Panc1 (cell line): Measurements from ENCODE around the gene PLXND1. TPM values are rescaled to one million over a fixed set of nuclear protein-coding genes. Genes with fewer than 3 reads are reported as not detected.

ENCODE experiments used
- ATAC-seq: fragments of 200-7000 bp; cut with Tn5 transposase; 2 replicates; pipeline ENCODE4 v1.9.1; 2020; ENCODE audit warnings: mild to moderate bottlenecking, moderate library complexity
- BruUV-seq: library from RNA; stranded (reverse); fragments of 400-500 nt; replicated peaks from 2 replicates; lab custom pipeline; 2021; lab: Mats Ljungman, UMichigan
- CTCF ChIA-PET: fragments of 300-600 bp; sonication (Branson Sonifier 250); formaldehyde crosslinking; loops from one replicate; lab custom pipeline; 2022; ENCODE audit warnings: antibody characterized with exemption; lab: Charles Lee
- POLR2A ChIA-PET: fragments of 300-600 bp; sonication (Branson Sonifier 250); formaldehyde crosslinking; loops from one replicate; lab custom pipeline; 2022; ENCODE audit warnings: antibody characterized with exemption; lab: Charles Lee
- DNase-seq: peaks from one replicate; pipeline ENCODE4 v3.0.0-alpha.2; 2010; ENCODE audit warnings: low read depth, low spot score
- H3K27ac ChIP-seq: 2 replicates; pipeline ENCODE4 v1.5.1; 2011; ENCODE audit warnings: mild to moderate bottlenecking, low read length, inconsistent platforms
- H3K27me3 ChIP-seq: fragments of 200-500 bp; sonication (Bioruptor generic); 2 replicates; pipeline ENCODE4 v1.6.0; 2014; ENCODE audit warnings: low read length, inconsistent platforms; ENCODE audit not compliant: control insufficient read depth, insufficient read depth
- H3K36me3 ChIP-seq: fragments of 200-500 bp; sonication (Bioruptor generic); 2 replicates; pipeline ENCODE4 v1.5.1; 2014; ENCODE audit warnings: inconsistent platforms, mild to moderate bottlenecking, low read length, moderate library complexity; ENCODE audit not compliant: control insufficient read depth, insufficient read depth
- H3K4me1 ChIP-seq: 2 replicates; pipeline ENCODE4 v1.5.1; 2011; ENCODE audit warnings: inconsistent platforms, mild to moderate bottlenecking, low read length, moderate library complexity; ENCODE audit not compliant: control insufficient read depth, insufficient read depth
- H3K4me3 ChIP-seq, 2 experiments: 2 replicates each; pipeline ENCODE4 v1.5.1; 2011 to 2012; ENCODE audit warnings: low read depth in 2 of 2, low read length in 2 of 2, mild to moderate bottlenecking in 2 of 2, inconsistent platforms in 1 of 2, moderate library complexity in 1 of 2
- H3K9me3 ChIP-seq: fragments of 200-500 bp; sonication (Bioruptor generic); 2 replicates; pipeline ENCODE4 v1.5.1; 2014; ENCODE audit warnings: low read depth, mild to moderate bottlenecking, inconsistent platforms, low read length, moderate library complexity; ENCODE audit not compliant: control insufficient read depth, insufficient read depth
- CTCF ChIP-seq: fragments of 450-650 bp; IDR thresholded peaks from 2 replicates; pipeline ENCODE4 v1.5.1; 2017; ENCODE audit warnings: mild to moderate bottlenecking
- POLR2AphosphoS5 ChIP-seq: IDR thresholded peaks from 2 replicates; pipeline ENCODE4 v1.6.1; 2012; ENCODE audit warnings: mild to moderate bottlenecking, low read depth, low read length, moderate library complexity
- REST ChIP-seq, 2 experiments: IDR thresholded peaks; 2 replicates each; pipeline ENCODE4 v1.6.1; 2011 to 2012; ENCODE audit warnings: low read depth in 2 of 2, control low read depth in 1 of 2, low read length in 1 of 2, mild to moderate bottlenecking in 1 of 2, moderate library complexity in 1 of 2; ENCODE audit not compliant: insufficient read depth in 1 of 2
- SIN3A ChIP-seq: IDR thresholded peaks from 2 replicates; pipeline ENCODE4 v1.6.1; 2012; ENCODE audit warnings: low read depth, mild to moderate bottlenecking, low read length, moderate library complexity, borderline replicate concordance; ENCODE audit not compliant: insufficient read depth
- TCF7L2 ChIP-seq: IDR thresholded peaks from 2 replicates; pipeline ENCODE4 v1.6.1; 2011; ENCODE audit warnings: mild to moderate bottlenecking, low read depth, low read length, inconsistent platforms
- in situ Hi-C: cut with HindIII; loops from 2 replicates; pipeline ENCODE4 v1.10.0; 2016; ENCODE audit warnings: low sequenced_read_pairs, low pct_unique_long_range_greater_than_20kb
- intact Hi-C: fragments of 100-400 bp; cut with micrococcal nuclease; formaldehyde crosslinking; loops from one replicate; pipeline ENCODE4 v1.10.0; 2022; ENCODE audit not compliant: unreplicated experiment
- total RNA-seq: library from RNA; stranded (reverse); gene quantifications from one replicate; pipeline ENCODE4 v1.2.1, GENCODE V29; 2021; ENCODE audit not compliant: unreplicated experiment

Gene PLXND1
- total RNA-seq, 1 experiment from 2014 or later = 248 TPM

- Histone ChIP-seq H3K36me3 (no peaks in the 10 kb centered on the region), H3K4me3 (peak overlapping the region in 1 of 2 experiments; percentile 36; a peak in 2 of 4 replicates), H3K9me3 (no peaks in the 10 kb centered on the region), H3K27ac (peak overlapping the region; percentile 99), H3K4me1 (peaks cover 100% of the 10 kb centered on the region), H3K27me3 (no peaks in the 10 kb centered on the region)
- ChIA-PET POLR2A (no interaction called here), CTCF (interaction anchor here (0.6 to 0.7 kb wide), 2 partner anchors 157 to 282 kb away, joined by 4 read pairs; no protein-coding TSS in a partner anchor)
- intact Hi-C loops (no loop called here), in situ Hi-C loops (no loop called here)
- ATAC-seq (no peak), DNase-seq (no peak)
- no TSS peak for BruUV-seq
- TF ChIP-seq POLR2AphosphoS5 (no peak), TCF7L2 (no peak), SIN3A (no peak), REST (IDR thresholded peaks at IDR 0.05; ENCODE audit: insufficient read depth in 1 of 2, low read depth in 2 of 2, low read length in 1 of 2) (no peak), CTCF (no peak)
Observed at GRCh38 chr3:129595544-129596193, 10.8 kb downstream of the PLXND1 start.

DNA sequence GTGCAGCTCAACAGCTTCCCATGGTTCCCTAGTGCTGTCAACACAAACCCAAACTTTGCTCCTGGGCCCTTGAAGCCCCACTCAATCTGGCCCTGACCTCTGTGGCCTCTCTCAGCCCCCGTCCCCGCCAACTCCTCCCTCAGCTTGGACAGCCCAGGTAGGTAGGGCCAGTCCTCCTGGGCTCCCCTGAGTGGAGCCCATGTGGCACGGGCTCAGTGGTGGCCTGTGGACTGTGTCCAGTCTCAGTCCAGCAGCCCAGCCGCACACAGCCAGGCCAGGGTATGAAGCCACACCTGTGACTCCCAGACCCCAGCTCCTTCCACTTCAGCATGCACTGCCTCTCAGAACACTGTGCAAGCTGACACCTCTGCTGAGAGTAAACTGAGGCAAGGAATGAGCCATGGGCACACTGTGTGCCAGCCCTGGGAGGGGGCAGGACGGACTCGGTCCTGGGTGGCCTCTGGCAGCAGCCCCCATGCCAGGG lies 11.5 kb downstream of the PLXND1 start:
- in situ Hi-C loops = no loop called here
- Histone ChIP-seq H3K4me3 (no peak overlapping the region), H3K4me1 (peaks cover 100% of the 10 kb centered on the region), H3K27me3 (no peaks in the 10 kb centered on the region), H3K27ac (peak overlapping the region; percentile 99), H3K36me3 (no peaks in the 10 kb centered on the region), H3K9me3 (no peaks in the 10 kb centered on the region)
- DNase-seq (no peak), ATAC-seq (no peak)
- TF ChIP-seq CTCF = no peak
- no peak for TF ChIP-seq POLR2AphosphoS5
- no peak for TF ChIP-seq REST (IDR thresholded peaks at IDR 0.05; ENCODE audit: insufficient read depth in 1 of 2, low read depth in 2 of 2, low read length in 1 of 2)
- no peak for TF ChIP-seq SIN3A
- no peak for TF ChIP-seq TCF7L2
- ChIA-PET CTCF (interaction anchor here (1.2 to 1.6 kb wide), 3 partner anchors 8 to 105 kb away, joined by 3 to 5 read pairs (median 3); no protein-coding TSS in a partner anchor), POLR2A (no interaction called here)
- intact Hi-C loops = no loop called here
- BruUV-seq = no TSS peak
